Endothelial cell of umbilical vein (primary cell): ENCODE results near the gene CDH11.

Experiments
- EZH2 ChIP-seq: IDR thresholded peaks from 2 replicates; pipeline ENCODE4 v1.6.1; 2012; ENCODE audit warnings: borderline replicate concordance, low read depth, mild to moderate bottlenecking, moderate library complexity, low read length, inconsistent platforms; ENCODE audit not compliant: severe bottlenecking
- FOS ChIP-seq: IDR thresholded peaks from 2 replicates; pipeline ENCODE4 v1.6.1; 2011; ENCODE audit warnings: mild to moderate bottlenecking, low read length, moderate library complexity, borderline replicate concordance; ENCODE audit not compliant: insufficient read depth
- GATA2 ChIP-seq: IDR thresholded peaks from 2 replicates; pipeline ENCODE4 v1.7.0; 2011; ENCODE audit warnings: low read depth, mild to moderate bottlenecking, moderate library complexity, mixed read lengths, low read length; ENCODE audit not compliant: insufficient read length, insufficient read depth
- JUN ChIP-seq: IDR thresholded peaks from 2 replicates; pipeline ENCODE4 v1.6.1; 2011; ENCODE audit warnings: borderline replicate concordance, low read depth; ENCODE audit not compliant: insufficient read length, insufficient read depth
- MAX ChIP-seq: IDR thresholded peaks from 2 replicates; pipeline ENCODE4 v1.6.1; 2011; ENCODE audit not compliant: insufficient read depth, insufficient read length
- MYC ChIP-seq: IDR thresholded peaks from one replicate; pipeline ENCODE4 v1.6.1; 2011; ENCODE audit warnings: mild to moderate bottlenecking, low read depth, low read length
- POLR2A ChIP-seq: IDR thresholded peaks from 2 replicates; pipeline ENCODE4 v1.6.1; 2012; ENCODE audit warnings: low read depth, mild to moderate bottlenecking, control low read depth, low read length
- POLR2AphosphoS5 ChIP-seq: IDR thresholded peaks from 2 replicates; pipeline ENCODE4 v1.6.1; 2012; ENCODE audit warnings: low read depth, mild to moderate bottlenecking, control low read depth, low read length, moderate library complexity; ENCODE audit not compliant: insufficient read depth
- TF ChIP-seq, protein P1 (sequence below), 2 donors: IDR thresholded peaks; 1 replicate in 1 of 2; 2 replicates in 1 of 2; pipeline ENCODE4 v1.5.1; 2011; ENCODE audit warnings: low read length in 2 of 2, mild to moderate bottlenecking in 2 of 2, moderate library complexity in 2 of 2, control low read depth in 1 of 2, inconsistent platforms in 1 of 2, low read depth in 1 of 2; ENCODE audit not compliant: insufficient read depth in 1 of 2; ENCODE audit errors: extremely low read depth in 1 of 2

- TF ChIP-seq GATA2 (no peak), POLR2AphosphoS5 (no peak), MAX (no peak), POLR2A (no peak), MYC (no peak), JUN (peak; percentile 84), EZH2 (no peak), FOS (peak; percentile 83)
- TF ChIP-seq, protein P1, sequence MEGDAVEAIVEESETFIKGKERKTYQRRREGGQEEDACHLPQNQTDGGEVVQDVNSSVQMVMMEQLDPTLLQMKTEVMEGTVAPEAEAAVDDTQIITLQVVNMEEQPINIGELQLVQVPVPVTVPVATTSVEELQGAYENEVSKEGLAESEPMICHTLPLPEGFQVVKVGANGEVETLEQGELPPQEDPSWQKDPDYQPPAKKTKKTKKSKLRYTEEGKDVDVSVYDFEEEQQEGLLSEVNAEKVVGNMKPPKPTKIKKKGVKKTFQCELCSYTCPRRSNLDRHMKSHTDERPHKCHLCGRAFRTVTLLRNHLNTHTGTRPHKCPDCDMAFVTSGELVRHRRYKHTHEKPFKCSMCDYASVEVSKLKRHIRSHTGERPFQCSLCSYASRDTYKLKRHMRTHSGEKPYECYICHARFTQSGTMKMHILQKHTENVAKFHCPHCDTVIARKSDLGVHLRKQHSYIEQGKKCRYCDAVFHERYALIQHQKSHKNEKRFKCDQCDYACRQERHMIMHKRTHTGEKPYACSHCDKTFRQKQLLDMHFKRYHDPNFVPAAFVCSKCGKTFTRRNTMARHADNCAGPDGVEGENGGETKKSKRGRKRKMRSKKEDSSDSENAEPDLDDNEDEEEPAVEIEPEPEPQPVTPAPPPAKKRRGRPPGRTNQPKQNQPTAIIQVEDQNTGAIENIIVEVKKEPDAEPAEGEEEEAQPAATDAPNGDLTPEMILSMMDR (IDR thresholded peaks at IDR 0.05; ENCODE audit: extremely low read depth in 1 of 2, insufficient read depth in 1 of 2, low read depth in 1 of 2, low read length in 2 of 2) = no peak
Observed at GRCh38 chr16:65070831-65071432, 50.9 kb downstream of the CDH11 start.
